T-helper 17 cell (primary cell): Measurements from ENCODE around the gene SDK1. TPM values are rescaled to one million over a fixed set of nuclear protein-coding genes. Genes with fewer than 3 reads are reported as not detected.

Experiments used
- ATAC-seq: fragments of 150-1000 bp; cut with Tn5 transposase; 2 replicates; pipeline ENCODE4 v1.10.0; 2021; ENCODE audit warnings: mild to moderate bottlenecking, moderate library complexity
- DNase-seq, 3 donors: peaks; one replicate each; pipeline versions ENCODE4 v3.0.0 to v3.0.0-alpha.2; 2020 to 2021
- H3K9me3 ChIP-seq: one replicate; pipeline ENCODE4 v1.7.0; 2013; ENCODE audit warnings: low read length, mild to moderate bottlenecking; ENCODE audit not compliant: control insufficient read depth, poor library complexity, severe bottlenecking
- H3K27ac Mint-ChIP-seq: one replicate; pipeline ENCODE4 v1.8.0; 2022; ENCODE audit warnings: mild to moderate bottlenecking, moderate library complexity, mixed read lengths
- H3K27me3 Mint-ChIP-seq: one replicate; pipeline ENCODE4 v1.8.0; 2022; ENCODE audit warnings: mixed read lengths
- H3K36me3 Mint-ChIP-seq: one replicate; pipeline ENCODE4 v1.8.0; 2022; ENCODE audit warnings: low read depth, mixed read lengths
- H3K4me1 Mint-ChIP-seq: one replicate; pipeline ENCODE4 v1.8.0; 2022; ENCODE audit warnings: mild to moderate bottlenecking, mixed read lengths
- H3K4me3 Mint-ChIP-seq: one replicate; pipeline ENCODE4 v1.8.0; 2022; ENCODE audit warnings: mild to moderate bottlenecking, moderate library complexity, mixed read lengths
- total RNA-seq, 4 donors: library from RNA in 2 of 4; stranded (reverse) in 2 of 4; gene quantifications; one replicate each; pipeline ENCODE4 v1.2.3 and lab custom pipeline; 2022 to 2026

The SDK1 gene
- total RNA-seq, 2 donors from 2014 or later, result 0.12 to 0.13 TPM

GRCh38 chr7:3643091-3643490 lies 342.0 kb downstream of the SDK1 start:
- H3K4me3 Mint-ChIP-seq, result no peak overlapping the region
- H3K27me3 Mint-ChIP-seq, result peaks cover 22% of the 10 kb centered on the region
- H3K4me1 Mint-ChIP-seq, result no peaks in the 10 kb centered on the region
- H3K9me3 ChIP-seq, result no peaks in the 10 kb centered on the region
- DNase-seq (no peak), ATAC-seq (no peak)
- H3K36me3 Mint-ChIP-seq, result no peaks in the 10 kb centered on the region
- H3K27ac Mint-ChIP-seq, result no peak overlapping the region

DNA sequence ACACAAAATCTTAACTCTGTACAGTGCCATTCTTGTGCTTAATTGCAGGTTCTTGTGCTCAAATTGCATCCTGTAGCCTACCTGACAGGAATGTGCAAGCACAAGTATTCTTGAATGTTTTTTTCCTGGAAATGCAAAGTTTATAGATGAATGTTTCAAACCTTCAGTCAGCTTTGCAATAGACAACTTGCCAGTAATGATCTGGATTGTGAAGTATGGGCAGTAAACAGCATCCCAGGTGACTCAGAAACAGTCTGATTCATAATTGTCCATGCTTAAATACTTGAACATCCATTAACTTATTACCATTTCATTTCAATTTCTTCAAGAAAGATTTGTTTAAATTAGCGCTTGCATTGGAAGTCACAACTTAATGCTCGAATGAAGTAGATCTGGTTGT lies 347.2 kb downstream of the SDK1 start:
- Mint-ChIP-seq H3K4me1 (no peaks in the 10 kb centered on the region), H3K27ac (no peak overlapping the region), H3K4me3 (no peak overlapping the region), H3K27me3 (peaks cover 32% of the 10 kb centered on the region), H3K36me3 (no peaks in the 10 kb centered on the region)
- DNase-seq (no peak), ATAC-seq (no peak)
- no peaks in the 10 kb centered on the region for H3K9me3 ChIP-seq

GRCh38 chr7:3649250-3649649 lies 348.2 kb downstream of the SDK1 start:
- Mint-ChIP-seq H3K27me3 (peaks cover 41% of the 10 kb centered on the region), H3K4me3 (no peak overlapping the region), H3K4me1 (no peaks in the 10 kb centered on the region), H3K27ac (no peak overlapping the region), H3K36me3 (no peaks in the 10 kb centered on the region)
- H3K9me3 ChIP-seq, result no peaks in the 10 kb centered on the region
- no peak for ATAC-seq
- DNase-seq, result no peak

GRCh38 chr7:3649678-3650440 lies 348.8 kb downstream of the SDK1 start:
- no peaks in the 10 kb centered on the region for H3K36me3 Mint-ChIP-seq
- H3K9me3 ChIP-seq, result no peaks in the 10 kb centered on the region
- no peak overlapping the region for H3K27ac Mint-ChIP-seq
- DNase-seq (no peak), ATAC-seq (no peak)
- no peak overlapping the region for H3K4me3 Mint-ChIP-seq
- peaks cover 41% of the 10 kb centered on the region for H3K27me3 Mint-ChIP-seq
- no peaks in the 10 kb centered on the region for H3K4me1 Mint-ChIP-seq

DNA sequence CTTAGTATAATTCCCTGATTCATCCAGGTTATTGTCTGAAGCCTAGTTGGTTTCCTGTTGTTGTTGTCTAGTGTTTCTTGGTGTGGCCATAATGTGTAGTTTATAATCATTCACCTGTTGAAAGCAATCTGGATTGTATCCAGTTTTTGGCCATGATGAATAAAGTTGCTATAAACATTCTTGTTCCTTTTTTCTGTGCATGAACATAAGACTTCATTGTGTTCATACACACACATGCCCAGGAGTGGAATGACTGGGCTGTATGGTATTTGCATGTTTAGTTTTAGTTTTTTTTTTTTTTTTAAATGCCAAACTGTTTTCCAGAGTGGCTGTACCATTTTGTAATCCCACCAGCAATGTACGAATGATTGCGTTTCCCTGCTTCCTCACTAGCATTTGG lies 349.8 kb downstream of the SDK1 start:
- Mint-ChIP-seq H3K36me3 (no peaks in the 10 kb centered on the region), H3K4me3 (no peak overlapping the region), H3K27me3 (peaks cover 41% of the 10 kb centered on the region), H3K4me1 (no peaks in the 10 kb centered on the region), H3K27ac (no peak overlapping the region)
- DNase-seq (no peak), ATAC-seq (no peak)
- H3K9me3 ChIP-seq, result no peaks in the 10 kb centered on the region

DNA sequence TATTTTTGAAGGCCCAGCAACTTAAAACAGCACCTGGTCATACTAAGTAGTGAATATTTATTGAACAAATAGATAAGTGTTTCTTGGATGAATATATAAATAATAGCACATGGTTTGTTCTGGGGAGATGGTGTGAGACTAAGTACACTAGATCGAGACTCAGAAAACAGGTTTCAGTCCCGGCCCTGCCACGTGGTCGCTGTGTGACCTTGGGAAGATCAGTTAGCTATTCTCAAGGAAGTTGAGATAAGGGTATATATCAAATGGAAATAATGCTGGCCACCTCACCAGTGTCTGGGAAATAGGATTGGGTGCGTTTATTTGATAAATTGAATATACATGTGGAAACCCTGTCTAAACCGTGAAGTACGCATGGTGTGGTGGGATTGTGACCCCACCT lies 354.6 kb downstream of the SDK1 start:
- Mint-ChIP-seq H3K36me3 (peaks cover 5% of the 10 kb centered on the region), H3K4me1 (peaks cover 2% of the 10 kb centered on the region), H3K27ac (no peak overlapping the region), H3K27me3 (peaks cover 63% of the 10 kb centered on the region), H3K4me3 (no peak overlapping the region)
- no peaks in the 10 kb centered on the region for H3K9me3 ChIP-seq
- ATAC-seq (no peak), DNase-seq (no peak)

GRCh38 chr7:3657206-3657605 lies 356.2 kb downstream of the SDK1 start:
- H3K4me1 Mint-ChIP-seq, result peaks cover 2% of the 10 kb centered on the region
- H3K27me3 Mint-ChIP-seq, result peaks cover 61% of the 10 kb centered on the region
- ATAC-seq, result no peak

GRCh38 chr7:3668743-3669142 lies 367.7 kb downstream of the SDK1 start:
- peaks cover 2% of the 10 kb centered on the region for H3K4me1 Mint-ChIP-seq

More at GRCh38 chr7:3657206-3657605, 356.2 kb downstream of the SDK1 start:
- H3K4me3 Mint-ChIP-seq, result no peak overlapping the region
- no peak overlapping the region for H3K27ac Mint-ChIP-seq
- peaks cover 5% of the 10 kb centered on the region for H3K36me3 Mint-ChIP-seq
- H3K9me3 ChIP-seq, result no peaks in the 10 kb centered on the region
- no peak for DNase-seq

GRCh38 chr7:3670898-3671297 lies 369.8 kb downstream of the SDK1 start:
- DNase-seq (no peak), ATAC-seq (no peak)
- no peaks in the 10 kb centered on the region for H3K36me3 Mint-ChIP-seq

More at GRCh38 chr7:3668743-3669142, 367.7 kb downstream of the SDK1 start:
- Mint-ChIP-seq H3K36me3 (no peaks in the 10 kb centered on the region), H3K27ac (no peak overlapping the region), H3K4me3 (no peak overlapping the region), H3K27me3 (peaks cover 28% of the 10 kb centered on the region)
- no peaks in the 10 kb centered on the region for H3K9me3 ChIP-seq
- no peak for DNase-seq
- no peak for ATAC-seq

GRCh38 chr7:3673524-3673923 lies 372.5 kb downstream of the SDK1 start:
- Mint-ChIP-seq H3K4me1 (peaks cover 6% of the 10 kb centered on the region), H3K4me3 (no peak overlapping the region), H3K27me3 (peaks cover 34% of the 10 kb centered on the region), H3K27ac (no peak overlapping the region), H3K36me3 (no peaks in the 10 kb centered on the region)
- DNase-seq (peak in 2 of 3 donors; percentile 19 to 26), ATAC-seq (no peak)
- H3K9me3 ChIP-seq, result no peaks in the 10 kb centered on the region

More at GRCh38 chr7:3670898-3671297, 369.8 kb downstream of the SDK1 start:
- Mint-ChIP-seq H3K27ac (no peak overlapping the region), H3K4me3 (no peak overlapping the region), H3K4me1 (peaks cover 8% of the 10 kb centered on the region), H3K27me3 (peaks cover 32% of the 10 kb centered on the region)
- no peaks in the 10 kb centered on the region for H3K9me3 ChIP-seq

DNA sequence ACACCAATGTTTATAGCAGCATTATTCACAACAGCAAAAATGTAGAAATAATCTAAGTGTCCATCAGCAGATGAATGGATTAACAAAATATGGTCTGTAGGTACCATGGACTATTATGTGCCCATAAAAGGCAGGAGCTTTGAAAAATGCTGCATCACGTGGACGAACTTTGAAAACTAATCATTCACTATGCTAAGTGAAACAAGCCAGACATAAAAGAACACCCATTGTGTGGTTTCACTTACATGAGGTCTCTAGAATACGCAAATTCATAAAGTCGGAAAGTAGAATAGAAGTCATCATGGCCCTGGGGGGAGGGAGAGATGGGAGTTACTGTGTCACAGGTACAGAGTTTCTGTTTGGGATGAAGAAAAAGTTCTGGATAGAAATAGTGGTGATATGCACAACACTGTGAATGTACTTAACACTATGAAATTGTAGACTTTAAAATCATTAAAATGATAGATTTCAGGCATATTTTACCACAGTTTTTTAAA lies 377.3 kb downstream of the SDK1 start:
- no peaks in the 10 kb centered on the region for H3K9me3 ChIP-seq
- no peak overlapping the region for H3K27ac Mint-ChIP-seq
- H3K4me3 Mint-ChIP-seq, result no peak overlapping the region
- H3K27me3 Mint-ChIP-seq, result peaks cover 71% of the 10 kb centered on the region
- DNase-seq, result no peak
- no peak for ATAC-seq
- H3K4me1 Mint-ChIP-seq, result peaks cover 12% of the 10 kb centered on the region
- H3K36me3 Mint-ChIP-seq, result no peaks in the 10 kb centered on the region

DNA sequence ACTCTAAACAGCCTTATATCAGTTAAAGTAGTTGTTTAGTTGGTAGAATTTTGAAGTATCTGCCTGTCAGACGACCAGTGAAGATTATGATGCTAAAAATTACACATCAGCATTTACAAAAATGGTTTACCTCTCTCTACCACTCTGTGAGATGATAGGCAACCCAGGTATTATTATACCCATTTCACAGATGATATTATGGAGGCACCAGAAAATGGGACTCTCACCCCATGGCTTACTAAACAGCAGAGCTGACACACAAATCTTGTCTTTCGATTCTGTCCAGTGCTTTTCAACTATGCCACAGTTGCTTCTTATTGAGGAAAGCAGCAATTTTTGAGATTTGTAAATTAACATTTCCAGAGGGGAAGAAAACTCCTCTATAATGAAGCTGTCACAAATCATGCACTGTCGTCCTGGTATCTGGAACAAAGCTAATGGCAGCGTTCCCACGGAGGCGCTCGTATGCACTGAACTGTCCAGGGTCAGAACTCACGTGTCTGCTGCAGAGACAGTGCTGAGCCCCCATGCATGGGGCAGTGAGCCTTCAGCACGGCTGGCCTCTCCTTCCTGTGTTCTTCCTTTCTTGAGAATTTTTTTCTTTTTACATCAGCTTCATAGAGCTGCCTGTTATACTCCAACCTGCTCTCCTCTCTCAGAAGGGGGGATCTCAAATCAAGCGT lies 381.1 kb downstream of the SDK1 start:
- ATAC-seq (no peak), DNase-seq (no peak)
- no peak overlapping the region for H3K4me3 Mint-ChIP-seq
- peaks cover 6% of the 10 kb centered on the region for H3K4me1 Mint-ChIP-seq
- peaks cover 52% of the 10 kb centered on the region for H3K27me3 Mint-ChIP-seq
- no peaks in the 10 kb centered on the region for H3K9me3 ChIP-seq
- no peak overlapping the region for H3K27ac Mint-ChIP-seq
- H3K36me3 Mint-ChIP-seq, result no peaks in the 10 kb centered on the region

GRCh38 chr7:3683546-3684539 lies 382.8 kb downstream of the SDK1 start:
- ATAC-seq (no peak), DNase-seq (no peak)
- no peaks in the 10 kb centered on the region for H3K9me3 ChIP-seq
- Mint-ChIP-seq H3K4me3 (no peak overlapping the region), H3K27ac (no peak overlapping the region), H3K27me3 (peaks cover 40% of the 10 kb centered on the region), H3K4me1 (peaks cover 6% of the 10 kb centered on the region), H3K36me3 (no peaks in the 10 kb centered on the region)
